ENCODE measurements around the gene TES. TPM values are rescaled to one million over a fixed set of nuclear protein-coding genes. Genes with fewer than 3 reads are reported as not detected.

Gene TES
- total RNA-seq, 2 experiments from 2014 or later, result 75.0 to 78.4 TPM

DNA sequence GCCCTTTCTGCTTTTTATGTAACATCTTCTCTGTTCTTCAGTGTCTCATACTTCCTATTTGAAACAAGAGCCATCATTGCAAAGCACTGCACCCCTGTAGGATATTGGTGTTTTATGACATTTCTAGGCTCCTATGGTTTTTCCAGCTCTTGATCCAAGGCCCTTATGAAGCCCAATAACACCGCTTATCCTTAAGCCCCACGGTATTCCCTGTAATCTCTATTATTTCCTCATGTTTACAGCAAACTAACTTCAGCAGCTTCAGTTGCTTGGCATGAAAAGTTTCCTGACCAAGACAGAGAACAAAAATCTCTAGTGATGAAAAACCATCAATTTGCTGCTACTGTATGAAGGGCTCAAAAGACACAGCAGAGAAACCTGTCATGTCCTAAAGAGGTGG is 34.1 kb upstream of the TES start:
- Mint-ChIP-seq H3K27ac (no peak overlapping the region), H3K4me1 (no peaks in the 10 kb centered on the region), H3K36me3 (no peaks in the 10 kb centered on the region), H3K4me3 (no peak overlapping the region), H3K9me3 (peaks cover 3% of the 10 kb centered on the region), H3K27me3 (peaks cover 6% of the 10 kb centered on the region)
- no peak for DNase-seq

DNA sequence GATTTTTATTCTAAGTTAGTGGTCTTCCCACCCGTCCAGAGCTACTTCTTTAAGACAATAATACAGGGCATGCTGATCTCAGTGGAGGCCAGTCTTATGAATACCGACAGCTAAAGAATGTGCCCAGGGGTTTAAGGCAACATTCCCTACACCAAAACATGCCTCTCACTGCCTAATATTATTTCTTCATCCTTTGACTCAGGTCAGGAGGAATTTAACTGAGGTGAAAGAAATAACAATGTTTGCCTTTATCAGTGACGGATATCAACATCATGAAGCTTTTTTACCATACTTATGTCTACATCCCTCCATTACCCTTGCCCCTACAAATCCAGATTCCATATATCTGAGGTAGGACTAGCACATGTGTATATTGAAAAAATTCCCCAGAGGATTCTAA is 33.3 kb upstream of the TES start:
- Mint-ChIP-seq H3K4me1 (no peaks in the 10 kb centered on the region), H3K9me3 (peaks cover 3% of the 10 kb centered on the region), H3K27ac (no peak overlapping the region), H3K4me3 (no peak overlapping the region), H3K27me3 (peaks cover under 1% of the 10 kb centered on the region), H3K36me3 (no peaks in the 10 kb centered on the region)
- no peak for DNase-seq

DNA sequence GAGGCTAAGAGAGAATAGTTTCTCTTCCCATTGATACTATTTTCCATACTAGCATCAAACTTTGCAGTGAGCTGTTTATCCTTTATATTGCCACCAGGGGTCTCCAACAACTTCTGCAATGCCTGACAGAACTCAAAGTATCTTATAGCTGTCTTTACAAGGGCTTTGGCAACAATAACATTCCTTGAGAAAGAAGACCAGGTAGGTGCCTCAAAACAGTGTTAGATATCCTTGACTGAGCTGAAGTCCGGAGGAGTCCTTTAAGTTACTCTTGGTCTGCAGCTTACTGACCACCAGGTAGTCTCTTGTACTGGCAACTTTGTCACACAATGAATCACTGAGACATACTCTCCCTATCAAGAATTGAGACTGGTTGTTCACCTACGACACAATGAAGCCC is 30.0 kb upstream of the TES start:
- Mint-ChIP-seq H3K4me3 (no peak overlapping the region), H3K9me3 (peaks cover 4% of the 10 kb centered on the region), H3K36me3 (no peaks in the 10 kb centered on the region), H3K27ac (no peak overlapping the region), H3K4me1 (no peaks in the 10 kb centered on the region), H3K27me3 (no peaks in the 10 kb centered on the region)
- DNase-seq, result no peak

GRCh38 chr7:116182023-116182422 is 28.3 kb upstream of the TES start:
- Mint-ChIP-seq H3K36me3 (no peaks in the 10 kb centered on the region), H3K4me3 (no peak overlapping the region), H3K4me1 (no peaks in the 10 kb centered on the region), H3K9me3 (peaks cover 3% of the 10 kb centered on the region), H3K27me3 (no peaks in the 10 kb centered on the region), H3K27ac (no peak overlapping the region)
- no peak for DNase-seq

GRCh38 chr7:116185450-116185849 is 24.9 kb upstream of the TES start:
- H3K4me3 Mint-ChIP-seq, result no peak overlapping the region
- no peaks in the 10 kb centered on the region for H3K4me1 Mint-ChIP-seq
- no peak for DNase-seq
- H3K36me3 Mint-ChIP-seq, result peaks cover 7% of the 10 kb centered on the region
- no peaks in the 10 kb centered on the region for H3K27me3 Mint-ChIP-seq
- H3K9me3 Mint-ChIP-seq, result peaks cover 13% of the 10 kb centered on the region
- no peak overlapping the region for H3K27ac Mint-ChIP-seq

- Mint-ChIP-seq H3K27me3 (no peaks in the 10 kb centered on the region), H3K4me3 (no peak overlapping the region), H3K9me3 (peaks cover 13% of the 10 kb centered on the region), H3K36me3 (peaks cover 7% of the 10 kb centered on the region), H3K4me1 (no peaks in the 10 kb centered on the region), H3K27ac (no peak overlapping the region)
- DNase-seq, result no peak
Observed at GRCh38 chr7:116185956-116186355, 24.4 kb upstream of the TES start.

GRCh38 chr7:116187400-116187799 is 22.9 kb upstream of the TES start:
- H3K9me3 Mint-ChIP-seq, result peaks cover 13% of the 10 kb centered on the region
- no peak overlapping the region for H3K27ac Mint-ChIP-seq
- H3K27me3 Mint-ChIP-seq, result no peaks in the 10 kb centered on the region
- no peaks in the 10 kb centered on the region for H3K4me1 Mint-ChIP-seq
- DNase-seq, result no peak
- H3K4me3 Mint-ChIP-seq, result no peak overlapping the region
- peaks cover 7% of the 10 kb centered on the region for H3K36me3 Mint-ChIP-seq

- no peaks in the 10 kb centered on the region for H3K9me3 Mint-ChIP-seq
- H3K4me3 Mint-ChIP-seq, result no peak overlapping the region
- no peaks in the 10 kb centered on the region for H3K27me3 Mint-ChIP-seq
- DNase-seq, result no peak
- no peaks in the 10 kb centered on the region for H3K36me3 Mint-ChIP-seq
- H3K4me1 Mint-ChIP-seq, result no peaks in the 10 kb centered on the region
- no peak overlapping the region for H3K27ac Mint-ChIP-seq
Observed at GRCh38 chr7:116193329-116194087, 16.8 kb upstream of the TES start.

DNA sequence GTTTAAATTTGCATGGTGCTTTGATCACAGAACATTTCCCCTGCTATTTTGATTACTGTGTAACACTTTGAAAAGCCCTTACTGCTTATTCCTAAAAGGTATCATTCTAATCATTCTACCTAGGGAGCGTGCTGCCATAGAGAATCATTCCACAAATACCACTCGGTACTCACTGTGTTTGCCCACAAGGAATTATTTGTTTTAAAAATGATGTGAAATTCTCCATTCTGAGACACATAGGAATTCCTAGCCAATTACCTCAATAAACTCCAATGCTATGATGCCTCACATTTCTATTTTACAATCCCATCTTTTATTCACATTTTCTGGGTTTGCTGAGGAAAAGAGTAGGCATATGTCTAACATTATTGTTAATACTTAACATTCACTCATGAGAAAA is 16.2 kb upstream of the TES start:
- H3K27ac Mint-ChIP-seq, result no peak overlapping the region
- no peaks in the 10 kb centered on the region for H3K9me3 Mint-ChIP-seq
- no peak for DNase-seq
- no peaks in the 10 kb centered on the region for H3K4me1 Mint-ChIP-seq
- H3K4me3 Mint-ChIP-seq, result no peak overlapping the region
- H3K27me3 Mint-ChIP-seq, result no peaks in the 10 kb centered on the region
- no peaks in the 10 kb centered on the region for H3K36me3 Mint-ChIP-seq

GRCh38 chr7:116195451-116195850 is 14.9 kb upstream of the TES start:
- no peaks in the 10 kb centered on the region for H3K4me1 Mint-ChIP-seq
- no peaks in the 10 kb centered on the region for H3K27me3 Mint-ChIP-seq
- no peak overlapping the region for H3K4me3 Mint-ChIP-seq
- no peaks in the 10 kb centered on the region for H3K9me3 Mint-ChIP-seq
- DNase-seq, result no peak
- H3K36me3 Mint-ChIP-seq, result no peaks in the 10 kb centered on the region
- no peak overlapping the region for H3K27ac Mint-ChIP-seq

DNA sequence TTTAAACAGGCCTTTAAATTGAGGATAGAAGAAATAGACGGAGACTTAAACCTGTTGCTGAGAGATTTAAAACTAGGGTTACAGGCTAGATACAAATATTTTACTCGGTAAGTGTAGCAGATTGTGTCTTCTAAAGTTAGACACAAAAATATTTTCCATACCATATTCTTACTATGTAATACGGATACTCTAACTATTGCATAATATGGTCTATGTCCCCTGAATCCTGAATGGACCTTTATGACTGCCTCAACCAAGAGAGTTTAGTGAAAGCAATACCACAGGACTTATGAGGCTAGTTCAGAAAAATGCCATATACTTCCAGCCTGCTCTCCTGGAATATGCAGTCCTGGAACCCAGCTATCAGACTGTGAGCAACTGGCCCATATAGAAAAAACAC is 13.4 kb upstream of the TES start:
- Mint-ChIP-seq H3K27ac (no peak overlapping the region), H3K4me3 (no peak overlapping the region), H3K9me3 (peaks cover 2% of the 10 kb centered on the region), H3K27me3 (no peaks in the 10 kb centered on the region), H3K4me1 (no peaks in the 10 kb centered on the region), H3K36me3 (no peaks in the 10 kb centered on the region)
- no peak for DNase-seq

- Mint-ChIP-seq H3K36me3 (no peaks in the 10 kb centered on the region), H3K9me3 (peaks cover 2% of the 10 kb centered on the region), H3K27ac (no peak overlapping the region), H3K4me3 (no peak overlapping the region), H3K4me1 (no peaks in the 10 kb centered on the region), H3K27me3 (no peaks in the 10 kb centered on the region)
- DNase-seq, result no peak
Observed at GRCh38 chr7:116197360-116197759, 13.0 kb upstream of the TES start.

DNA sequence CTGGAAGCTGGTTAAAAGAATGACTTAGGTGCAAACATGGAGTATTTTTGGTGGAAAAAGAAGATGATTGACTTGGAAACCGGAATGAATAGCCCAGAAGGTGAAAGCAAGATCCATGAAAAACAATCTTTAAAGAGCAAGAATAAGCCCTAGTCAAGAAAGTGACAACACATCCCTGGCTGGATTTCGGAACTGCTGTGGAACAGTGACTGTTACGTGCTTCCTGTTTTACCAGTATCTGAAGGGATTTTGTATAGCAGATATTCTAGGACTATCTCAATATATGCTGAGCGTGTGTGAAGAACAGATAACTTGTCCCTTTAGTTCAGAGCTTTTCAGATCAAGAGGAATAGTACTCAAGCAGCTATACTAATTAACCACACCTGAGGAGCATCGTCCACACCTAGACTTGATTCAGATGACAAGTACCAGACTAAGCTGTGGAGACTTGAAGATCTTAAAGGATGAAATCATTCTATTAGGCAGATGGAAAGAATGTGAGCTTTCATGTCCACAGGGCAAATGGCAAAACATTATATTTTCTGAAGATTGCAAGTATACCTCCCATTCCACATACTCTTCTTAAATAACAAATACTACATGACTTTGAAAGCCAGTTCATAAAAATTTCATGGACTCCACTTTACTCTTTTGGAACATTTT is 11.5 kb upstream of the TES start:
- Mint-ChIP-seq H3K9me3 (peaks cover 2% of the 10 kb centered on the region), H3K27ac (no peak overlapping the region), H3K36me3 (no peaks in the 10 kb centered on the region), H3K4me3 (no peak overlapping the region), H3K4me1 (no peaks in the 10 kb centered on the region), H3K27me3 (no peaks in the 10 kb centered on the region)
- no peak for DNase-seq

- Mint-ChIP-seq H3K4me3 (no peak overlapping the region), H3K4me1 (no peaks in the 10 kb centered on the region), H3K9me3 (peaks cover 2% of the 10 kb centered on the region), H3K27ac (no peak overlapping the region), H3K27me3 (no peaks in the 10 kb centered on the region), H3K36me3 (no peaks in the 10 kb centered on the region)
- DNase-seq, result no peak
Observed at GRCh38 chr7:116200963-116201362, 9.4 kb upstream of the TES start.

DNA sequence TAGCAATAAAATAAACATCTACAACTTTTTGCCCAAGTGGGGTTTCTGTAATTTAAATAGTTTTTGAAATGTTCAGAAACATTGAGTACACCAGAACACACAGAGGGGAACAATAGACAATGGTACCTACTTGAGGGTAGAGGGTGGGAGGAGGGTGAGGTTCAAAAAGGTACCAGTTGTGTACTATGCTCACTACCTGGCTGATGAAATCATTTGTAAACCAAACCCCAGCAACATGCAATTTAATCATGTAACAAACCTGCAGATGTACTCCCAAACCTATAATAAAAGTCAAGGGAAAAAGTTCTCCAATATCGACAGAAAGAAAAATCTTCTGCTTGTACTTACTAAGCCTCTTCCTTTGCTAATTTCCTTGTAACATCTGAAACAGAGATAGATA is 4.2 kb upstream of the TES start:
- H3K4me3 Mint-ChIP-seq, result no peak overlapping the region
- no peaks in the 10 kb centered on the region for H3K36me3 Mint-ChIP-seq
- H3K9me3 Mint-ChIP-seq, result peaks cover 6% of the 10 kb centered on the region
- H3K4me1 Mint-ChIP-seq, result peaks cover 8% of the 10 kb centered on the region
- DNase-seq, result no peak
- no peak overlapping the region for H3K27ac Mint-ChIP-seq
- H3K27me3 Mint-ChIP-seq, result no peaks in the 10 kb centered on the region

- H3K4me3 Mint-ChIP-seq, result no peak overlapping the region
- no peak for DNase-seq
- H3K36me3 Mint-ChIP-seq, result peaks cover 11% of the 10 kb centered on the region
- no peaks in the 10 kb centered on the region for H3K27me3 Mint-ChIP-seq
- H3K4me1 Mint-ChIP-seq, result peaks cover 27% of the 10 kb centered on the region
- H3K9me3 Mint-ChIP-seq, result peaks cover 4% of the 10 kb centered on the region
- H3K27ac Mint-ChIP-seq, result no peak overlapping the region
Observed at GRCh38 chr7:116208919-116209318, 1.4 kb upstream of the TES start.

Data from activated naive CD8-positive, alpha-beta T cell treated with anti-CD3 and anti-CD28 coated beads for 36 hours (primary cell).